Activated naive CD4-positive, alpha-beta T cell treated with anti-CD3 and anti-CD28 coated beads, Interleukin-2, amount 50 U/mL, for 24 hours (primary cell): Measurements from ENCODE around the gene SND1.

Source experiments
- H3K27ac Mint-ChIP-seq: one replicate; pipeline ENCODE4 v1.8.0; 2021; ENCODE audit warnings: mild to moderate bottlenecking, mixed read lengths
- H3K27me3 Mint-ChIP-seq: one replicate; pipeline ENCODE4 v1.8.0; 2021; ENCODE audit warnings: mixed read lengths
- H3K36me3 Mint-ChIP-seq: one replicate; pipeline ENCODE4 v1.8.0; 2021; ENCODE audit warnings: mixed read lengths
- H3K4me1 Mint-ChIP-seq: one replicate; pipeline ENCODE4 v1.8.0; 2021; ENCODE audit warnings: mixed read lengths
- H3K4me3 Mint-ChIP-seq: one replicate; pipeline ENCODE4 v1.8.0; 2021; ENCODE audit warnings: mild to moderate bottlenecking, mixed read lengths
- H3K9me3 Mint-ChIP-seq: one replicate; pipeline ENCODE4 v1.8.0; 2021; ENCODE audit warnings: mixed read lengths

SND1 gene

GRCh38 chr7:128075242-128076095 lies 423.5 kb downstream of the SND1 start:
- Mint-ChIP-seq H3K9me3 (no peaks in the 10 kb centered on the region), H3K27ac (no peak overlapping the region), H3K4me3 (no peak overlapping the region), H3K36me3 (peaks cover 3% of the 10 kb centered on the region), H3K27me3 (no peaks in the 10 kb centered on the region), H3K4me1 (peaks cover 16% of the 10 kb centered on the region)

GRCh38 chr7:128076196-128076795 lies 424.3 kb downstream of the SND1 start:
- H3K9me3 Mint-ChIP-seq = no peaks in the 10 kb centered on the region
- peaks cover 8% of the 10 kb centered on the region for H3K4me1 Mint-ChIP-seq
- no peaks in the 10 kb centered on the region for H3K36me3 Mint-ChIP-seq
- no peak overlapping the region for H3K4me3 Mint-ChIP-seq
- no peaks in the 10 kb centered on the region for H3K27me3 Mint-ChIP-seq
- no peak overlapping the region for H3K27ac Mint-ChIP-seq

GRCh38 chr7:128076796-128077271 lies 424.8 kb downstream of the SND1 start:
- Mint-ChIP-seq H3K9me3 (no peaks in the 10 kb centered on the region), H3K27me3 (no peaks in the 10 kb centered on the region), H3K36me3 (no peaks in the 10 kb centered on the region), H3K4me3 (no peak overlapping the region), H3K27ac (no peak overlapping the region), H3K4me1 (peaks cover 3% of the 10 kb centered on the region)

GRCh38 chr7:128078309-128078708 lies 426.3 kb downstream of the SND1 start:
- no peaks in the 10 kb centered on the region for H3K4me1 Mint-ChIP-seq
- H3K36me3 Mint-ChIP-seq = peaks cover 2% of the 10 kb centered on the region
- no peaks in the 10 kb centered on the region for H3K27me3 Mint-ChIP-seq
- H3K9me3 Mint-ChIP-seq = no peaks in the 10 kb centered on the region
- H3K4me3 Mint-ChIP-seq = no peak overlapping the region
- no peak overlapping the region for H3K27ac Mint-ChIP-seq

GRCh38 chr7:128080169-128080568 lies 428.2 kb downstream of the SND1 start:
- Mint-ChIP-seq H3K9me3 (no peaks in the 10 kb centered on the region), H3K4me1 (no peaks in the 10 kb centered on the region), H3K27me3 (no peaks in the 10 kb centered on the region), H3K36me3 (peaks cover 2% of the 10 kb centered on the region), H3K4me3 (no peak overlapping the region), H3K27ac (peak overlapping the region; percentile 14)

- Mint-ChIP-seq H3K9me3 (no peaks in the 10 kb centered on the region), H3K4me1 (no peaks in the 10 kb centered on the region), H3K4me3 (no peak overlapping the region), H3K36me3 (peaks cover 4% of the 10 kb centered on the region), H3K27me3 (no peaks in the 10 kb centered on the region), H3K27ac (no peak overlapping the region)
Measured at GRCh38 chr7:128081351-128081750, 429.4 kb downstream of the SND1 start.

GRCh38 chr7:128081808-128082207 lies 429.8 kb downstream of the SND1 start:
- Mint-ChIP-seq H3K9me3 (no peaks in the 10 kb centered on the region), H3K27ac (no peak overlapping the region), H3K36me3 (peaks cover 4% of the 10 kb centered on the region), H3K27me3 (no peaks in the 10 kb centered on the region), H3K4me1 (no peaks in the 10 kb centered on the region), H3K4me3 (no peak overlapping the region)

- no peaks in the 10 kb centered on the region for H3K9me3 Mint-ChIP-seq
- no peak overlapping the region for H3K27ac Mint-ChIP-seq
- no peak overlapping the region for H3K4me3 Mint-ChIP-seq
- no peaks in the 10 kb centered on the region for H3K27me3 Mint-ChIP-seq
- peaks cover 8% of the 10 kb centered on the region for H3K36me3 Mint-ChIP-seq
- H3K4me1 Mint-ChIP-seq = no peaks in the 10 kb centered on the region
Measured at GRCh38 chr7:128082431-128082830, 430.4 kb downstream of the SND1 start.

GRCh38 chr7:128084896-128085608 lies 433.1 kb downstream of the SND1 start:
- H3K4me3 Mint-ChIP-seq = no peak overlapping the region
- H3K27ac Mint-ChIP-seq = no peak overlapping the region
- no peaks in the 10 kb centered on the region for H3K27me3 Mint-ChIP-seq
- H3K4me1 Mint-ChIP-seq = no peaks in the 10 kb centered on the region
- no peaks in the 10 kb centered on the region for H3K9me3 Mint-ChIP-seq
- H3K36me3 Mint-ChIP-seq = peaks cover 11% of the 10 kb centered on the region

GRCh38 chr7:128090492-128090891 lies 438.5 kb downstream of the SND1 start:
- H3K27ac Mint-ChIP-seq = no peak overlapping the region
- peaks cover 19% of the 10 kb centered on the region for H3K36me3 Mint-ChIP-seq

GRCh38 chr7:128091106-128091505 lies 439.1 kb downstream of the SND1 start:
- Mint-ChIP-seq H3K4me1 (peaks cover 6% of the 10 kb centered on the region), H3K27me3 (no peaks in the 10 kb centered on the region), H3K27ac (no peak overlapping the region), H3K9me3 (no peaks in the 10 kb centered on the region), H3K36me3 (peaks cover 24% of the 10 kb centered on the region), H3K4me3 (no peak overlapping the region)

More at GRCh38 chr7:128090492-128090891, 438.5 kb downstream of the SND1 start:
- H3K4me1 Mint-ChIP-seq = peaks cover 6% of the 10 kb centered on the region
- no peak overlapping the region for H3K4me3 Mint-ChIP-seq
- H3K27me3 Mint-ChIP-seq = no peaks in the 10 kb centered on the region
- no peaks in the 10 kb centered on the region for H3K9me3 Mint-ChIP-seq

- peaks cover 6% of the 10 kb centered on the region for H3K4me1 Mint-ChIP-seq
- H3K27ac Mint-ChIP-seq = no peak overlapping the region
- H3K36me3 Mint-ChIP-seq = peaks cover 27% of the 10 kb centered on the region
Measured at GRCh38 chr7:128092221-128092620, 440.2 kb downstream of the SND1 start.

GRCh38 chr7:128093614-128094570 lies 441.9 kb downstream of the SND1 start:
- no peaks in the 10 kb centered on the region for H3K27me3 Mint-ChIP-seq
- H3K4me1 Mint-ChIP-seq = peaks cover 6% of the 10 kb centered on the region
- H3K9me3 Mint-ChIP-seq = no peaks in the 10 kb centered on the region
- H3K27ac Mint-ChIP-seq = no peak overlapping the region
- no peak overlapping the region for H3K4me3 Mint-ChIP-seq
- peaks cover 23% of the 10 kb centered on the region for H3K36me3 Mint-ChIP-seq

More at GRCh38 chr7:128092221-128092620, 440.2 kb downstream of the SND1 start:
- Mint-ChIP-seq H3K4me3 (no peak overlapping the region), H3K9me3 (no peaks in the 10 kb centered on the region), H3K27me3 (no peaks in the 10 kb centered on the region)

GRCh38 chr7:128094686-128095085 lies 442.7 kb downstream of the SND1 start:
- peaks cover 8% of the 10 kb centered on the region for H3K4me1 Mint-ChIP-seq
- H3K27me3 Mint-ChIP-seq = no peaks in the 10 kb centered on the region
- no peak overlapping the region for H3K4me3 Mint-ChIP-seq
- peaks cover 23% of the 10 kb centered on the region for H3K36me3 Mint-ChIP-seq
- H3K9me3 Mint-ChIP-seq = no peaks in the 10 kb centered on the region
- H3K27ac Mint-ChIP-seq = peak overlapping the region; percentile 23

- no peaks in the 10 kb centered on the region for H3K9me3 Mint-ChIP-seq
- H3K36me3 Mint-ChIP-seq = peaks cover 12% of the 10 kb centered on the region
- no peak overlapping the region for H3K4me3 Mint-ChIP-seq
- H3K27ac Mint-ChIP-seq = no peak overlapping the region
- peaks cover 29% of the 10 kb centered on the region for H3K4me1 Mint-ChIP-seq
- no peaks in the 10 kb centered on the region for H3K27me3 Mint-ChIP-seq
Measured at GRCh38 chr7:128097211-128097731, 445.3 kb downstream of the SND1 start.
